HG02884 (cell line): Measurements from ENCODE around the gene TAOK3.
"Not testable (repeated sequence)": the region's sequence is repeated elsewhere in the genome, so short reads cannot be mapped to it uniquely, and the experiment has no call there.

Experiments used
- ATAC-seq: cut with Tn5 transposase; IDR thresholded peaks from one replicate; pipeline ENCODE4 v1.9.1; 2021; ENCODE audit warnings: mild to moderate bottlenecking, moderate library complexity; ENCODE audit not compliant: unreplicated experiment

Gene TAOK3

DNA sequence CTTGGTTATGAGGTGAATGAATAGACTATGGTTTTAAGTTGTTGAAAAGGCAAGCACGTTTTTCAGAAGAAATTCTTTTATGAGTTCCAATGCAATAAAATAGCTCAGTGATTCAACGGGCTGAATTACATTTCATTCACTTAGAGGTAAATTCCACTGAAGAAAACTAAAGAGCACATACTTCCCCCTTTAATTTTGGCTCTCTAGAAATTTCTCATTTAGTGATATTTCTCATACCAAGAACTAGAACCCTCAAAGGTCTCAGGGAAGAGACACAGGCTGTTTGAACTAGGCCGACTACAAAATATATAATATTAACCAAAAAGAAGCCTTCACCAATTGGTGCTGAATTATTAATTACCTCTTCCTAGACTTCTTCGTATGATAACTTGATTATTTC lies 68.6 kb downstream of the TAOK3 start:
- ATAC-seq, result no peak

DNA sequence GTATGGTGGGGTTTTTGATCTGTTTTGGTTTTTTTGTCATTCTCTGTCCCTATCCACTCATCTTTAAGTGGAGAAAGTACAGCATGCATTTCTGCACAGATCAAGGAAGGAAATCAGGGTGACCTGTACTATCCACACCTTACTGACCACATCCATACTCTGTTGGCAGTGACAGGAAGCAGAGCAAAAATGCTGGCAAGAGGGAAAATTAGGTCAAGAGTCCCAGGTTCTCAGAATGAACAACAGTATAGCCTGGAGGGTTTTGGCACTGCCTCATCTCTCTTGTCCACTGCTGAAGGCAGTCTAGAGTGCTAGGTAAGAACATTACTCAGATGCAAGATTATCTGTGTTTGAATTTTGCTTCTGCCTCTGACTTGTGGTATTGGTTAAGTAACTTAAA lies 70.7 kb downstream of the TAOK3 start:
- no peak for ATAC-seq

DNA sequence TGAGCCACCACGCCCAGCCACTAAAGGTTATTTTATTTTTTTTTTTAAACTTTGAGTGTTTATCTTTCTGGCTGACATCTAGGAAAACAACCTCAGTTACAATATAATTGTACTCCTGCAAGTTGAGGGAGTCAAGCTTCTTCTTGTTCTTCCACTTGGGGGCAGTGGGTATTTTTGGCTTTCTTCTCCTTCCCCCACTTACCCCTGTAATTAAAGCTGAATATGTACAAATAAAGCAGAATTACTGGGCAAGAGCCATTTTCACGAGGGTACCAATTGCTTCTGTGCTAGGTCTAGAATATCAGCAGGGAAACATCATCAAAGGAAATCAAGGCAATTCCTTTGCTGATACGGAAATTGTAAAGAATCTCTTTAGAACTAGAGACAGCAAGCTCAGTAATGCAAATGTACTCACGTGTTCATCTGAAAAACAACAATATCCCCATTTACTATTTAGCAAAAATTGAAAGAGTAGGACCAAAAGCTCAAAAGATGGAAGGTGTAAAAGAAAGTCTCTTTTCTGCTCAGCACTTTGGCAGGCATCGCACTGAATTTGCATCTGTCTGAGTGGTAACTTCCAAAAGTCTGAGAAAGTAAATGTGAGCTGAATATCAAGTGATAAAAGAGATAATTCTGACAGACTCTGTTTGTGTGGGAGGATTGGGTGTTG lies 72.8 kb downstream of the TAOK3 start:
- no peak for ATAC-seq

DNA sequence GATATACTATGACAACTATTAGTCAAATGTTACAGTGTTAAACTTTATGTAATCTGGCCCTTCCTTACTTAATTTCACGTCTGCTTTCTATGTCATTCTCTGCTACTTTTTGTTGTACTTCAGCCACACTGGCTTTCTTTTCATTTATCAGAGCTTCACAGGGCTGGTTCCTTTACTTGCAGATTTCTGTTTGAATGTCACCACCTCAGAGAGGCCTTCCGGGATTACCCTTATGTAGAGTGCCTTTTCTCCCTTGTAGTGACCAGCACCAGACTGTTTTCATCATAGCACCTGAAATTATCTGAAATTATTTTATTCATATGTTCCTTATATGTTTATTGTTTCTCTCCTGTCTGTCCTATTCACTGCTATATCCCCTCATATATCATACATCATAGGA lies 75.4 kb downstream of the TAOK3 start:
- no peak for ATAC-seq

DNA sequence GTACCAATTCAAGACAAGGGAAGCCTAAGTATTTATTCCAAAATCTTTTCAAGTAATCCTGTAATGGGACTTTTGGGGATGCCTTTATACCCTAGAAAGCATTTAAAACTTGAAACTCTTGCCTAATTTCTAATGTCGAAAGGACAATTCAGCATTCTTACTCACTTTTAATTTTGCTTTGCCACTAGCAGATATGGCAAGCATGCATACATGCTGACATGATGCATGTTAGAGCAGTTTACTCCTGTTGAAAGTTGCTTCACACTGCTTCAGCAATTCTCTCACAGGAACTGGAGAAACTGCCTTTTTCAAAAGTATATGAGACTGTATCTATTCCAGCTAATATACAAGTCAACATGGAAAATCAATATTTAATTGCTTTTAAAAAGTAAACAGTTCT lies 79.9 kb downstream of the TAOK3 start:
- no peak for ATAC-seq

DNA sequence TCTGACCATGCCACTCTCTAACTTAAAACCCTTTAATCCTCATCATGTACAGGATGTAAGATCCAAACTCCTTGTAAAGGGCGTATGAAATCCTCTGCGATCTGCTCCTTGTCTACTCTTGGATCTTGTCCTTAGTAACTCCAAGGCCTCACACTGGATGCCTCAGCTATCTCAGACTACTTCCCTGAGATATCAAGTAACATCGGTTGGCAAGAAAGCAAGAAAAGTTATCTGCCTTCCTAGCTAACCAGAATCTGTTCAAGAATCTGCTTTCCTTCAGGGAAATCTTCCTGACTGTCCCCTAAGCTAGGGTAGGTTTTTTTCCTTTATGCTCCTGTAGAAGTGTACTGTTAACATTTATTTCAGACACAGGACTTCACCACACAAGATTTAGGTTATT lies 82.6 kb downstream of the TAOK3 start:
- no peak for ATAC-seq

DNA sequence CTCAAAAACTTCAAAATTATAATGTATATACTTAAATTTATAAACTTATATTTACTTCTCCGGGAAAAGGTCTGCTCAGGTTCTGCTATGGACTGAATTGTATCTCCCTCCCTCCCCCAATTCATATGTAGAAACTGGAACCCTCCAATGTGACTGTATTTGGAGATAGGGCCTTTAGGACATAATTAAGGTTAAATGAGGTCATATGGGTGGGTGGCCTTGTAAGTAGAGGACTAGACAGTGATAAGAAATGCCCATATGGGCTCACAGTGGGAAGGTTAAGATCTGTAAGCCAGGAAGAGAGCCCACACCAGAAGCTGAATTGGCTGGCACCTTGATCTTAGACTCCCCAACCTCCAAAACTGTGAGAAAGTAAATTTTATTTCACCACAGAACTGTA lies 84.5 kb downstream of the TAOK3 start:
- no peak for ATAC-seq

DNA sequence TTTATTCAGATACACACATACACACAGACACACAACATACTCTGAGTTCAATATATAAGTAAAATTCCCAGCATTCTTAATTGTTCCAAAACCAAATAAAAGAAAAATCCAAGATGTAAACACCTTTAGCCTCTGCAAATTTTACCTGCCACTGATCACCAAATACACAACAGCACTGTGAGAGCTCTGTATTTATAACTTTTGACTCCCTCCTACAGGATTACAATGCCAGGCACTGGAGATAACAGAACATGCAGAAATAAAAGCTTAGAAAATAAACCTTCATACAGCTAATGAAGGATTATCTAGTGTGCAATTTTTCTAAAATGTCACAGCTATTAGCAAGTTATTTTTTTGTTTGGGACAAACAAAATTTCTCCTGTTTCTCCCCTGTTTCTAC lies 85.0 kb downstream of the TAOK3 start:
- ATAC-seq, result no peak

DNA sequence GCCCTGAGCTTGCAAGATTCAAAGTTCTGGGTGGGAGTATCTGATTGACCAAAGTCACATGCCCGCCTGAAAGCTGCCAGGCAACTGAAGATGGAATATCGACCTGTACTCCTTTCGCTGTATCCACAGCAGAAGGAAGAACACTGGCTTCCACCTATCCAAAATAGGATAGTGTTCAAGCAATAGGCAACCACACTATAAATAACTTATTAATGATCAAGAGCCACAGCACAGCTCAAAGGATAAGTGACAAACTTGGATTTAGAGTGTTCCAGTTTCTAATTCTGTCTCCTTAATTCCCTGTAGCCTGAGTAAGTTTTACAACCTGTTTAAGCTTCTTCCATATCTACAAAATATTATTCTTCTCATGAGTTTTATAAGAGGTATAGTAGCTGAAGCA lies 89.9 kb downstream of the TAOK3 start:
- ATAC-seq, result no peak

DNA sequence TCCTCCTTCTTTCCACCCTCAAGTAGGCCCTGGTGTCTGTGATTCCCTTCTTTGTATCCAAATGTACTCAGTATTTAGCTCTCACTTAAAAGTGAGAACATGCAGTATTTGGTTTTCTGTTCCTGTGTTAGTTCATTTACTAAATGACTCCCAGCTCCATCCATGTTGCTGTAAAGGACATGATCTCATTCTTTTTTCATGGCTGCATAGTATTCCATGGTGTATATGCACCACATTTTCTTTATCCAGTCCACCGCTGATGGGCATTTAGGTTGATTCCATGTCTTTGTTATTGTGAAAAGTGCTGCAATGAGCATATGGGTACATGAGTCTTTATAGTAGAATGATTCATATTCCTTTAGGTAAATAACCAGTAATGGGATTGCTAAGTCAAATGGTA lies 94.4 kb downstream of the TAOK3 start:
- not testable (repeated sequence) for ATAC-seq

DNA sequence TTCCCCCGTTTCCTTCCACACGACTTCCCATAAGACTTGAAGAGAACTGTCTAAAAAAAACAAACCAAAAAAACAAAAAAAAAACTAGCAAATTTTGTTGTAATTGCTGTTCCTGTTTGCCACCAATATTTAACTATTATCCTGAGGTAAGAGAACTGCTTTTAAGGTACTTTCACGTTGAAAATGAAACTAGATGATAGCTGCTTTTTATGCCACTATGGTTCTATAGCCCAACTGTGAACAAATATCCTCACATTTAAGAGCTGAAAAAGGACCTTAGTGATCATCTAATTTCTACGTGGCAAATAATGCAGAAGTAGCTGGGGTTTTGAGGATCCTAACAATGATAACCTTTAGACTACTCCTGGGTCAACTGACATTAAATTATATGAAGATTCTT lies 98.6 kb downstream of the TAOK3 start:
- ATAC-seq, result no peak

DNA sequence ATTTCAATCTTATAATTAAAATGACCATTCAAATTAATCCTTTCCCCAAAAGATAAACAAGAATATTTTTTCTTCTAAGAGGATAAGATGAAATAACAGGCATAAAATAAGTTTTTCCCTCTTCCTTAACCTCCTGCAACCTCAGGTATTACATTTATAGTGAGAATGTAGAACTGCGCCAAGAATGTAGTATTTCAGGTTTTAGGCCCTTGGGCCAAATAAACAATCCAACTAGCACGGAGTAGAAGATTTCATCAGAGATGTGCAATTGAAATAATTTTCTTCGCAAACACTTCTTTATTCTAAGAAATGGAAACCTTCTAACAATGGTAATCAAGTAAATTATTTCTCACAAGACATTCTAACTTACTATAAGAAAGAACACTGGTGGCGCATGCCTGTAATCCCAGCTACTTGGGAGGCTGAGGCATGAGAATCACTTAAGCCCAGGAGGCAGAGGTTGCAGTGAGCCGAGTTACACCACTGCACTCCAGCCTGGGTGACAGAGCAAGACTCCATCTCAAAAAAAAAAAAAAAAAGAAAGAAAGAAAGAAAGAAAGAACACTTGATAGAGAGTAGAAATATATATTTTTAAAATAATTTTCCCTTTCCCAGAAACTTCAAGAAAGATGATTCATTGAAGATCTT lies 100.8 kb downstream of the TAOK3 start:
- no peak for ATAC-seq

DNA sequence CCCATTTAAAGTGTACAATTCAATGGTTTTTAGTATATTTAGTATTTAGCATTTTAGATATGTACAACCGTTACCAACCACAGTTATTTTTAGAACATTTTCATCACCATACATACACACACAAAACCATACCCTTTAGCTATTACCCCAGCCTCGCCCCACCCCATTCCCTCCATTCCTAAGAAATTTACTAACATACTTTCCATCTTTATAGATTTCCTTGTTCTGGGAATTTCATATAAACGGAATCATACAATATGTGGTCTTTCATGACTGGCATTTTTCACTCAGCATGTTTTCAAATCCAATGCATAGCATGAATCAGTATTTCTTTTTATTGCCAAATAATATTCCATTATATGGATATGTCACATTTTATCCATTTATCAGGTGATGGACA lies 101.5 kb downstream of the TAOK3 start:
- no peak for ATAC-seq

DNA sequence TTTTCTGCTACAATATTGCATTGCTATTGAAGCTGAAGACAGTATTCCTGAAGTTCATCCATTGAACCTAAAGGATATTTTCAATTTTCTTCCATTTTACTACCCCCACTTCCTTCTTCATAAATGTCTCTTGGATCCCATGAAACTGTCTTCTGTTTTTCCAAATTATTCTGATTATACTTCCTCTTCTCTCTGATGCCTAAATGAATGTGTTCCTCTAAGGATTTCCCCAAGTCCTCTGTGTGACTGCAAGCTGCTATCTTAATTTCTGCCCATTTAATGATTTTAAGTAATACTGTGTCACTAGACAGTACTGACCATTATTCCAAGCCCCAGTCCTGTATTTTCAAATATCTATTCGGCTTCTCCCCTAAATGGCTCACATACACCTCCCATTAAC lies 102.9 kb downstream of the TAOK3 start:
- ATAC-seq, result no peak

DNA sequence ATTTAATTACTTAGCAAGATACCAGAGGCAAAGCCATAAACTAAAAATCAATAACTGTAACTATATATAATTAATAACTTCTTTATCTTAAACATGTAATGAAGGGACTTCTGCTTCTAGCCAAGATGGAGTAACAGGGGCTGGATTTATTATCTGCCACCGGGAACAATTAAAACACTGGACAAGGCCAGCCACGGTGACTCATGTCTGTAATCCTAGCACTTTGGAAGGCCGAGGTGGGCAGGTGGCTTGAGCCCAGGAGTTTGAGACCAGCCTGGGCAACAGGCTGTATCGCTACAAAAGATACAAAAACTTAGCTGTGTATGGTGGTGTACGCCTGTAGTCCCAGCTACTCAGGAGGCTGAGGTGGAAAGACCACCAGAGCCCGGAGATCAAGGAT lies 113.6 kb downstream of the TAOK3 start:
- no peak for ATAC-seq

DNA sequence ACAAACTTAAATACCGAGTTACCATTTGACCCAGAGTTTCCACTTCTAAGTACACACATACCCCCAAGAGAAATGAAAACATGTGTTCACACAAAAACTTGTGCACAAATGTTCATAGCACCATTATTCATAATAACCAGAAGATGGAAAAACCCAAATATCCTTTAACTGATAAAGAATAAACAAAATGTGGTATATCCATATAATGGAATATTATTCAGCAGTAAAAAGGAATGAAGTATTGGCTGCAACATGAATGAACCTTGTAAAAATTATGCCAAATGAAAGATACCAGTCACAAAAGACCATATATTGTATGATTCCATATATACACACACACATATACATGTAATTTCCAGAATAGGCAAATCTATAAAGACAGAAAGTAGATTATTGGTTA lies 116.4 kb downstream of the TAOK3 start:
- ATAC-seq, result no peak

DNA sequence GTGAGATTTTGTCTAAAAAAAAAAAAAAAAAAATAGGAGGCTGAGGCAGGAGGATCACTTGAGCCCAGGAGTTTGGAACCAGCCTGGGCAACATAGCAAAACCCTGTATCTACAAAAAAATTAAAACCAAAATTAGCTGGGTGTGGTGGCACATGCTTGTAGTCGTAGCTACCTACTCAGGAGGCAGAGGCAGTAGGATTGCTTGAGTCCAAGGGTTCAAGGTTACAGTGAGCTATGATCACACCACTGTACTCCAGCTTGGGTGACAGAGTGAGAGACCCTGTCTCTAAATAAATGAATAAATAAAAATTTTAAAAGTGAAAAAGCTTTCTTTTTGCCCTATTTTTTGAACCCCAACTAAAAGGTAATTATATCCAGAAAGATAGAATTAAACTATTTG lies 123.2 kb downstream of the TAOK3 start:
- ATAC-seq, result no peak

DNA sequence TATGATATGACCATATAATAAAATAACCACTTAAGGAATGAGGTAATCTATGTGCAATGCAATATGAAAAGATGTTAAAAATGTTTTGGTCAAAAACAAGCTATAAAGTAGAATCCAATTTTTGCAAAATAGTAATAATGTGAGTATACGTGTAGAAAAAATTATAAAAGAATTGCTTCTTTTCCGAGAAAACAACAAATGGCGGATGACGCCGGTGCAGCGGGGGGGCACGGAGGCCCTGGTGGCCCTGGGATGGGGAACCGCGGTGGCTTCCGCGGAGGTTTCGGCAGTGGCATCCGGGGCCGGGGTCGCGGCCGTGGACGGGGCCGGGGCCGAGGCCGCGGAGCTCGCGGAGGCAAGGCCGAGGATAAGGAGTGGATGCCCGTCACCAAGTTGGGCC lies 126.8 kb downstream of the TAOK3 start:
- ATAC-seq, result not testable (repeated sequence)

DNA sequence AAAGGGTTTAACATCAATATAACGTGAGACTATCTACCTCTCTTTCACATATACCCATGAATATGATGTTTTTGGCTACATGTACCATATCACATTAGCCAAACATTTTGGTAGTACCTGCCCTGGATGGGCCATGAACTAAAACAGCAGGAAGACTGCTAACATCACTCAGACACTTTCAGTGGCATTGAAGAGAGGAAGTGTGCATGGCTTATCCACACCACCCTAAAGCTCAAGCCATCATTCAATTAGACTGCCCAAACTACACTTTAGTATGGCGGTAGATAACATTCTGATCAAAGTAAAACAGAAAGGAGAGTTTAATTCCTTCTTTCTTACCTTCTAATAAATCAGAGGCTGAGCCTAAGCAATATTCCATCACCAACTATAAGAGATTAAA lies 133.8 kb downstream of the TAOK3 start:
- ATAC-seq, result no peak

DNA sequence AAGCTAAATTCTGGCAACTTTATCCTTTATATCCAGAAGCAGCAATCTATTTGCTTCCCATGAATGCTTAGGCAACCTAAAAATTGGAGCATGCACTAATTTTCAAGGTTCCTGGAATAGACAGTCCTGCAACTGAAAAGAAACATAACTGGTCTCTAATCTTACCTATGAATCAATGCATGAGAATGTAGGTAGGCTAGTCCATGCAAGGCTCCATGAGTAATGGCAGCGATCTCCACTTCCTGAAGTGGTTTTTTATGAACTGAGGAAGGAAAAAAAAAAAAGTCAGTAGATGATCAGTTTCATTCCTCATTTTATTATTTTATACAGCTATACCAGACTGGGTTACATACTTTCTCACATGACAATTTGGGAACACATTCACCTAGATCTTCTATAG lies 134.8 kb downstream of the TAOK3 start:
- ATAC-seq, result no peak

DNA sequence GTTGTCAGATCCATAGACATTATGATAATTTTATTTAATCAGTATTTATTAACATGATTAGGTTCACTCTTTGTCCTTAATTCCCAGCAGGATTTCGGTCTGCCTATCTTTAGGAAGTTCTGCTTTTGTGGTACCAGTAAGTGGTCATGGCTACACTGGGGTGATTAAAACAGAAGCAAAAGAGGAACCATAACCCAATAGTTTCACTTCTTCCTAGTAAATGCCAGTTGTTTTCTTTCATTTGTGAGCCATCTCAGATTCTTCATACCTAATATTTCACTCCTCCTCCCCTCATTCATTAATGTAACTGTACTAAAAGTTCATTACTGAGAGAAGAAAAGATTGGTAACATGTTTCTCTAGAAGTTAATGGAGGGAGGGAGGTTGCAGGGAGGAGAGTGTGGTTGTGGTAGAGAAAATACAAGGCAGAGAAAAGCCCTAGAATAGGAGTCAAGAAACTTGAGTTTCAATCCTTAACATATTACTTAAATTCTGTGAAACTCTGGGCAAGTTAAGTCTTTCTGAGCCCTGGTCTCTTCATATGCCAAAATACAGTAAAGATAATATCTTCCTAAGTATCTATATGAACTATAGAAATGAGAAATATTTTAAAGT lies 135.5 kb downstream of the TAOK3 start:
- peak; percentile 94 for ATAC-seq

DNA sequence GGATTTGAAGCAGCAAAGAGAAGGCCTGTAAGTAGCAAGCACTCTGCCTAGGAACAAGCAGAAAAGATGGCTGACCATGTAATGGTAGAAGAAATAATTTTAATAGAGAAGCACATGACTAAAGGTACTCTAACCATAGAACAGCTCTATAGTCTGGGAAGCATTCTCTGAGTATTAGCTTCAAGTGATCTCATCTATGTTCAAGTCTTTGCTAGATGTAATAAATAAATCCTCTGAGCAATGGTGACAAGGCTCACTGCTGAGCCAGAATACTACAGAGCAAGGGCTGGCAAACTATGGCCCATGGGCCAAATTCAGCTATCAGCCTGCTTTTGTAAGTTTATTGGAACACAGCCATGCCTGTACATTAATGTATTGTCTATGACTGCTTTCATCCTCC lies 152.0 kb downstream of the TAOK3 start:
- ATAC-seq, result no peak

DNA sequence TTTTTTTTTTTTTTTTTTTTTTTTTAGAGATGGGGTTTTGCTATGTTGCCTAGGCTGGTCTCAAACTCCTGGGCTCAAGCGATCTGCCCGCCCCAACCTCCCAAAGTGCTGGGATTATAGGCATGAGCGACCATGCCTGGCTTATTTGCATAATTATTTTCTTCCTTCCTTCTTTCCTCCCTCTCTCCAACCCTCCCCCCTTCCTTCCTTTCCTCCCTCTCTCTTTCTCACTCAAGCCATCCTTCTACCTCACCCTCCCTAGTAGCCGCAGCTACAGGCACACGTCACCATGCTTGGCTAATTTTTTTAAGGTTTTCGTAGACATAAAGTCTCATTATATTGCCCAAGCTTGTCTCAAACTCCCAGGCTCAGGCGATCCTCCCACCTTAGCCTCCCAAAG lies 152.9 kb downstream of the TAOK3 start:
- no peak for ATAC-seq
